Measurements from ENCODE around the gene JPH4. TPM values are rescaled to one million over a fixed set of nuclear protein-coding genes. Genes with fewer than 3 reads are reported as not detected.

JPH4 gene
- polyA plus RNA-seq, 3 donors = 2.2 to 4.1 (median 3.7) TPM

- H4K20me1 ChIP-seq (ENCODE audit: insufficient read depth, low read length) = no peaks in the 10 kb centered on the region
- H3K27me3 ChIP-seq (ENCODE audit: control insufficient read depth in 2 of 2, insufficient read depth in 2 of 2, low read length in 2 of 2) = no peaks in the 10 kb centered on the region
- TF ChIP-seq, protein P1, sequence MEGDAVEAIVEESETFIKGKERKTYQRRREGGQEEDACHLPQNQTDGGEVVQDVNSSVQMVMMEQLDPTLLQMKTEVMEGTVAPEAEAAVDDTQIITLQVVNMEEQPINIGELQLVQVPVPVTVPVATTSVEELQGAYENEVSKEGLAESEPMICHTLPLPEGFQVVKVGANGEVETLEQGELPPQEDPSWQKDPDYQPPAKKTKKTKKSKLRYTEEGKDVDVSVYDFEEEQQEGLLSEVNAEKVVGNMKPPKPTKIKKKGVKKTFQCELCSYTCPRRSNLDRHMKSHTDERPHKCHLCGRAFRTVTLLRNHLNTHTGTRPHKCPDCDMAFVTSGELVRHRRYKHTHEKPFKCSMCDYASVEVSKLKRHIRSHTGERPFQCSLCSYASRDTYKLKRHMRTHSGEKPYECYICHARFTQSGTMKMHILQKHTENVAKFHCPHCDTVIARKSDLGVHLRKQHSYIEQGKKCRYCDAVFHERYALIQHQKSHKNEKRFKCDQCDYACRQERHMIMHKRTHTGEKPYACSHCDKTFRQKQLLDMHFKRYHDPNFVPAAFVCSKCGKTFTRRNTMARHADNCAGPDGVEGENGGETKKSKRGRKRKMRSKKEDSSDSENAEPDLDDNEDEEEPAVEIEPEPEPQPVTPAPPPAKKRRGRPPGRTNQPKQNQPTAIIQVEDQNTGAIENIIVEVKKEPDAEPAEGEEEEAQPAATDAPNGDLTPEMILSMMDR (IDR thresholded peaks at IDR 0.05) = no peak
- H3K4me1 ChIP-seq (ENCODE audit: control insufficient read depth in 1 of 2, insufficient read depth in 2 of 2, low read length in 2 of 2) = no peaks in the 10 kb centered on the region
- intact Hi-C loops (cut with micrococcal nuclease) = no loop called here
- H3K36me3 ChIP-seq (replicated peaks in 1 of 2; ENCODE audit: control insufficient read depth in 1 of 2, insufficient read depth in 2 of 2, low read length in 2 of 2) = no peaks in the 10 kb centered on the region
- no peak overlapping the region for H3K4me3 ChIP-seq (replicated peaks in 1 of 3; ENCODE audit: low read depth in 2 of 3, low read length in 3 of 3)
- Mint-ChIP-seq H3K27ac (no peak overlapping the region), H3K27me3 (ENCODE audit: low read depth in 3 of 3) (peaks cover 1 to 5% (median 2%) of the 10 kb centered on the region in 3 donors), H3K4me1 (no peaks in the 10 kb centered on the region), H3K4me3 (no peak overlapping the region), H3K36me3 (no peaks in the 10 kb centered on the region), H3K9me3 (peaks cover 0 to 9% (median 0%) of the 10 kb centered on the region in 7 donors)
- DNase-seq = no peak
- no peak overlapping the region for H3K4me2 ChIP-seq (replicated peaks; ENCODE audit: extremely low read depth, low read length, poor library complexity, severe bottlenecking)
- H3K27ac ChIP-seq (ENCODE audit: low read depth in 1 of 2, low read length in 2 of 2) = no peak overlapping the region
- no peak overlapping the region for H2AFZ ChIP-seq (ENCODE audit: insufficient read depth, low read depth, low read length, poor library complexity, severe bottlenecking)
- no peaks in the 10 kb centered on the region for H3K9me3 ChIP-seq (replicated peaks in 1 of 2; ENCODE audit: control insufficient read depth in 1 of 2, insufficient read depth in 1 of 2, low read length in 2 of 2)
- H3K79me2 ChIP-seq (ENCODE audit: insufficient read depth, low read length) = no peaks in the 10 kb centered on the region
- H3K9ac ChIP-seq (ENCODE audit: insufficient read depth, low read length, poor library complexity, severe bottlenecking) = no peak overlapping the region
Observed at GRCh38 chr14:23601424-23601823, 22.8 kb upstream of the JPH4 start.

- H3K4me3 Mint-ChIP-seq = no peak overlapping the region
- DNase-seq = no peak
- H3K27ac Mint-ChIP-seq = no peak overlapping the region
- Histone ChIP-seq H3K36me3 (replicated peaks in 1 of 2; ENCODE audit: control insufficient read depth in 1 of 2, insufficient read depth in 2 of 2, low read length in 2 of 2) (no peaks in the 10 kb centered on the region), H3K9me3 (replicated peaks in 1 of 2; ENCODE audit: control insufficient read depth in 1 of 2, insufficient read depth in 1 of 2, low read length in 2 of 2) (no peaks in the 10 kb centered on the region), H2AFZ (ENCODE audit: insufficient read depth, low read depth, low read length, poor library complexity, severe bottlenecking) (no peak overlapping the region), H3K4me3 (replicated peaks in 1 of 3; ENCODE audit: low read depth in 2 of 3, low read length in 3 of 3) (no peak overlapping the region), H3K4me2 (replicated peaks; ENCODE audit: extremely low read depth, low read length, poor library complexity, severe bottlenecking) (no peak overlapping the region), H3K4me1 (ENCODE audit: control insufficient read depth in 1 of 2, insufficient read depth in 2 of 2, low read length in 2 of 2) (no peaks in the 10 kb centered on the region), H3K27me3 (ENCODE audit: control insufficient read depth in 2 of 2, insufficient read depth in 2 of 2, low read length in 2 of 2) (no peaks in the 10 kb centered on the region), H3K9ac (ENCODE audit: insufficient read depth, low read length, poor library complexity, severe bottlenecking) (no peak overlapping the region), H3K27ac (ENCODE audit: low read depth in 1 of 2, low read length in 2 of 2) (no peak overlapping the region), H4K20me1 (ENCODE audit: insufficient read depth, low read length) (no peaks in the 10 kb centered on the region), H3K79me2 (ENCODE audit: insufficient read depth, low read length) (no peaks in the 10 kb centered on the region)
- TF ChIP-seq, protein P1 (IDR thresholded peaks at IDR 0.05) = no peak
- H3K27me3 Mint-ChIP-seq (ENCODE audit: low read depth in 3 of 3) = peaks cover 2 to 5% (median 3%) of the 10 kb centered on the region in 3 donors
- no peaks in the 10 kb centered on the region for H3K4me1 Mint-ChIP-seq
- H3K36me3 Mint-ChIP-seq = no peaks in the 10 kb centered on the region
- intact Hi-C loops (cut with micrococcal nuclease) = no loop called here
- peaks cover 0 to 10% (median 0%) of the 10 kb centered on the region in 7 donors for H3K9me3 Mint-ChIP-seq
- 100% methylated on average over 1 of the region's 1 CpG for WGBS (ENCODE audit: insufficient coverage)
Observed at GRCh38 chr14:23600806-23601205, 22.2 kb upstream of the JPH4 start.

Measured in CD14-positive monocyte (primary cell).